ENCODE results near the gene DOCK3. TPM values are rescaled to one million over a fixed set of nuclear protein-coding genes. Genes with fewer than 3 reads are reported as not detected.
A peak's percentile ranks its signal among the peaks of the same experiment; 100 is the strongest.

DOCK3 gene
- total RNA-seq, 1 experiment from 2014 or later = 8.3 TPM

DNA sequence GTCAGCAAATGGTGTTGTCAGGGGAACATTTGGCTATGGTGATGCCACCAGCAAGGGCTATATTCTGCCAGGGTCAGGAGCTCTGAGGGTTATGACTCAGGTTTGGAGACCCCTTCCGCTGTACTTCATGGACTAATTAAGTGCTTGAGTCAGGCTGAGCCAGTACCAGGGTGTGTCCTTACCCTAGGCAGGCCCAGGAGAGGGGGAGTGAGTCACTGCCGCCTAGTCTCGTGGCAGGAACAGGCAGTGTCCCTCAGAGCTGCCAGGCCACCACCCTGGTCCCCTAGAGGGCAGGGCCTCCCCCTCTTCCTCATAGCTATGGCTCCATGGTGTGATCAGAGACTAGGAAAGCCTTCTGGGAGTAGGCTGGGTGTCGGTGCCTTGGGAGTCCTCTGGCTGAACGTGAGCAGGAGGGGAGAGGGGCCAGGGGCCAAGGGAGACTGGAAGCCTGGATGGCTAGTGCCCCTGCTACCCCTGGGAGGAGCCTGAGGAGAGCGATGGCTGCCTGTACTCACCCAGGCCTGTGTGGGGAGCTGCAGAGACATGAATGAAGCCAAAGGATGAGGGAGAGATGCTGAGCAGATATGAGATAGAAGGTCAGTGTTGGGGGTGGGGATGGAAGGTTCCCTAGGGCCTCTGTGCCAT lies 47.2 kb upstream of the DOCK3 start:
- H2AFZ ChIP-seq (ENCODE audit: low read length) = no peak overlapping the region
- H3K27ac Mint-ChIP-seq = peak overlapping the region in 2 of 3 experiments; percentile 11 to 79; a peak in 2 of 7 replicates

More for the DNA sequence above, 47.2 kb upstream of the DOCK3 start:
- Histone ChIP-seq H3K27ac (ENCODE audit: insufficient read length, low read depth, low read length) (no peak overlapping the region), H3K14ac (ENCODE audit: insufficient read depth, low read length) (no peak overlapping the region), H2BK15ac (ENCODE audit: low read depth, low read length) (no peak overlapping the region), H3K4ac (ENCODE audit: low read depth, low read length) (no peak overlapping the region), H3K56ac (ENCODE audit: insufficient read length, low read depth, low read length) (no peak overlapping the region), H2BK20ac (ENCODE audit: low read depth, low read length, poor library complexity, severe bottlenecking) (no peak overlapping the region), H3K27me3 (ENCODE audit: insufficient read depth, low read length) (no peaks in the 10 kb centered on the region), H3K79me2 (ENCODE audit: insufficient read depth, low read length) (0 out of 2 replicates have a peak, but pooled peaks cover 2% of the 10 kb centered on the region), H3K23ac (ENCODE audit: insufficient read length, low read depth, low read length) (no peak overlapping the region), H3K79me1 (ENCODE audit: insufficient read depth, low read depth, low read length, poor library complexity, severe bottlenecking) (peaks cover 2% of the 10 kb centered on the region), H4K8ac (replicated peaks; ENCODE audit: insufficient read length, low read depth, low read length) (no peak overlapping the region), H3K4me1 (ENCODE audit: insufficient read depth, low read length) (no peaks in the 10 kb centered on the region; the same call in 1 of the 2 replicates), H3K9ac (ENCODE audit: extremely low read depth, insufficient read length, low read length) (no peak overlapping the region), H2AK5ac (ENCODE audit: insufficient read length, low read length) (no peak overlapping the region), H3T11ph (ENCODE audit: low read length) (no peak overlapping the region), H2BK12ac (ENCODE audit: insufficient read length, low read depth, low read length) (no peak overlapping the region), H3K23me2 (ENCODE audit: insufficient read length, low read depth, low read length, poor library complexity, severe bottlenecking) (no peaks in the 10 kb centered on the region), H2BK5ac (ENCODE audit: insufficient read length, low read length) (no peak overlapping the region), H4K20me1 (ENCODE audit: control insufficient read depth, insufficient read depth, insufficient read length) (no peaks in the 10 kb centered on the region), H3K18ac (ENCODE audit: insufficient read length, low read depth, low read length) (no peak overlapping the region), H4K91ac (ENCODE audit: insufficient read length, low read depth, low read length) (no peak overlapping the region), H3K9me3 (ENCODE audit: control insufficient read depth, low read depth, low read length) (no peaks in the 10 kb centered on the region), H2BK120ac (ENCODE audit: low read depth, low read length, poor library complexity, severe bottlenecking) (no peak overlapping the region), H3K4me2 (ENCODE audit: insufficient read depth, insufficient read length, low read length) (no peak overlapping the region), H4K5ac (ENCODE audit: insufficient read length, low read depth, low read length) (no peak overlapping the region)
- WGBS (ENCODE audit: extremely low coverage, insufficient read length, low lambda C conversion rate) = no CpG with 5 or more reads among the region's 6 CpGs
- peaks cover 0 to 13% (median 11%) of the 10 kb centered on the region in 3 experiments; a peak in 6 of 7 replicates for H3K36me3 Mint-ChIP-seq (ENCODE audit: insufficient read depth in 1 of 3, low read depth in 3 of 3)
- H3K27me3 Mint-ChIP-seq (ENCODE audit: low read depth) = no peaks in the 10 kb centered on the region
- no peaks in the 10 kb centered on the region for H3K9me3 Mint-ChIP-seq
- peak; percentile 75 for DNase-seq
- TF ChIP-seq, protein P1, sequence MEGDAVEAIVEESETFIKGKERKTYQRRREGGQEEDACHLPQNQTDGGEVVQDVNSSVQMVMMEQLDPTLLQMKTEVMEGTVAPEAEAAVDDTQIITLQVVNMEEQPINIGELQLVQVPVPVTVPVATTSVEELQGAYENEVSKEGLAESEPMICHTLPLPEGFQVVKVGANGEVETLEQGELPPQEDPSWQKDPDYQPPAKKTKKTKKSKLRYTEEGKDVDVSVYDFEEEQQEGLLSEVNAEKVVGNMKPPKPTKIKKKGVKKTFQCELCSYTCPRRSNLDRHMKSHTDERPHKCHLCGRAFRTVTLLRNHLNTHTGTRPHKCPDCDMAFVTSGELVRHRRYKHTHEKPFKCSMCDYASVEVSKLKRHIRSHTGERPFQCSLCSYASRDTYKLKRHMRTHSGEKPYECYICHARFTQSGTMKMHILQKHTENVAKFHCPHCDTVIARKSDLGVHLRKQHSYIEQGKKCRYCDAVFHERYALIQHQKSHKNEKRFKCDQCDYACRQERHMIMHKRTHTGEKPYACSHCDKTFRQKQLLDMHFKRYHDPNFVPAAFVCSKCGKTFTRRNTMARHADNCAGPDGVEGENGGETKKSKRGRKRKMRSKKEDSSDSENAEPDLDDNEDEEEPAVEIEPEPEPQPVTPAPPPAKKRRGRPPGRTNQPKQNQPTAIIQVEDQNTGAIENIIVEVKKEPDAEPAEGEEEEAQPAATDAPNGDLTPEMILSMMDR (conservative IDR thresholded peaks at IDR 0.05) = peak; percentile 72
- H3K4me3 Mint-ChIP-seq = no peak overlapping the region
- peaks cover 54 to 60% of the 10 kb centered on the region in 2 experiments for H3K4me1 Mint-ChIP-seq

All from H9 (cell line).